ENCODE results near the gene RABGGTA.

RABGGTA gene

DNA sequence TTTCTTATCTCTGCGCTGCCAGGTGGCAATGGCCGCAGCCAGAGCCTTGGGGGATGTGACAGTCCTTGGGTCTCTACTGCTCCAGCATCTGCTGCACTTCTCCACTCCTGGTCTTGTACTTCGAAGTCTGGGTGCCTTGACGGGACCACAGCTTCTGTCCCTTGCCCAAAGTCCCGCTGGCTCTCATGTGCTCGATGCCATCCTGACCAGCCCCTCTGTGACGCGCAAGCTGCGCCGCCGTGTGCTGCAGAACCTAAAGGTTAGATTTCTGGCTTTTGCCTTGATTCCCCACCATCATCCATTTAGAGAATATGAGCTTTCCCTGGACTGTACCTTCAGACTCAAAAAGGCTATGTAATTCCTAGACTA is 32.6 kb upstream of the RABGGTA start:
- Histone ChIP-seq H2AK5ac (ENCODE audit: low read length) (no peak overlapping the region), H3K9ac (ENCODE audit: low read length) (no peak overlapping the region), H3K79me1 (ENCODE audit: low read length) (peaks cover 3% of the 10 kb centered on the region), H3K14ac (ENCODE audit: low read length) (no peak overlapping the region), H4K12ac (ENCODE audit: low read depth, low read length) (no peak overlapping the region), H3K9me3 (ENCODE audit: insufficient read depth, low read depth, low read length) (no peaks in the 10 kb centered on the region), H3K18ac (ENCODE audit: low read length) (no peak overlapping the region), H3K27ac (ENCODE audit: low read depth, low read length) (no peak overlapping the region), H2BK12ac (ENCODE audit: low read length) (no peak overlapping the region), H3K23ac (ENCODE audit: low read length) (no peak overlapping the region), H3K4me2 (ENCODE audit: low read length) (no peak overlapping the region), H3K36me3 (ENCODE audit: control insufficient read depth in 1 of 2, insufficient read depth in 2 of 2, low read length in 2 of 2) (peaks cover 37 to 56% of the 10 kb centered on the region in 2 experiments), H4K91ac (ENCODE audit: low read depth, low read length) (no peak overlapping the region), H3K4ac (ENCODE audit: low read depth, low read length) (no peak overlapping the region), H3K4me1 (ENCODE audit: control insufficient read depth in 1 of 2, insufficient read depth in 2 of 2, low read length in 2 of 2) (peaks cover 6 to 12% of the 10 kb centered on the region in 2 experiments), H3K4me3 (ENCODE audit: low read depth, low read length) (no peak overlapping the region), H3K79me2 (ENCODE audit: control insufficient read depth, insufficient read depth, low read length, poor library complexity) (peaks cover 8% of the 10 kb centered on the region), H2BK120ac (ENCODE audit: insufficient read depth, low read length, poor library complexity) (no peak overlapping the region), H2BK5ac (ENCODE audit: low read depth, low read length, poor library complexity) (no peak overlapping the region), H4K8ac (ENCODE audit: low read depth, low read length) (no peak overlapping the region), H2AFZ (ENCODE audit: insufficient read depth, low read length, poor library complexity) (no peak overlapping the region), H3K27me3 (ENCODE audit: insufficient read depth, low read length) (no peaks in the 10 kb centered on the region)
- DNase-seq = no peak
- WGBS (ENCODE audit: extremely low coverage, insufficient coverage, insufficient read length) = no CpG with 5 or more reads among the region's 11 CpGs

DNA sequence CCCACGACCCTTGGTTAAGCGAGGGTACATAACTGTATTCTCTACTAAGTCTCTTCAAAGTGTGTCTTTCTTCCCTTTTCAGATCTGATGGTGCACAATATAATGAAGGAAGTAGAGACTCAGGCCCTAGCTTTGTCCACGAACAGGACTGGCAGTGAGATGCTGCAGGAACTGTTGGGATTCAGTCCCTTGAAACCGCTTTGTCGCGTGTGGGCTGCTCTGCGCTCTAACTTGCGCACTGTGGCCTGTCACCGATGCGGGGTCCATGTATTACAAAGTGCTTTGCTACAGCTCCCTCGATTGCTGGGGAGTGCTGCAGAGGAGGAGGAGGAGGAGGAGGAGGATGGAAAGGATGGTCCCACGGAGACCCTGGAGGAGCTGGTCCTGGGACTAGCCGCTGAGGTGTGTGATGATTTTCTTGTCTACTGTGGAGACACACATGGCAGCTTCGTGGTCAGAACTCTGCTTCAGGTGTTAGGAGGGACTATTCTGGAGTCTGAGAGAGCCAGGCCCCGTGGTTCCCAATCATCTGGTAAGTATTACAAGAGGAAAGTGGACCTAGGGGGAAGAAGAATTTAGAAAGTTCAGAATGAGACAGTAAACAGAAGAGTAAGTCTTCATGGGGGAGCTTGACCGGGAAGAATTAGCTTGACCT is 29.1 kb upstream of the RABGGTA start:
- peak overlapping the region; percentile 20 for H4K12ac ChIP-seq (ENCODE audit: low read depth, low read length)
- H3K79me1 ChIP-seq (ENCODE audit: low read length) = peaks cover 3% of the 10 kb centered on the region
- peak overlapping the region; percentile 40 for H3K23ac ChIP-seq (ENCODE audit: low read length)
- H2BK120ac ChIP-seq (ENCODE audit: insufficient read depth, low read length, poor library complexity) = no peak overlapping the region
- H2AFZ ChIP-seq (ENCODE audit: insufficient read depth, low read length, poor library complexity) = no peak overlapping the region
- H3K4me3 ChIP-seq (ENCODE audit: low read depth, low read length) = peak overlapping the region; percentile 79
- H3K4me1 ChIP-seq (ENCODE audit: control insufficient read depth in 1 of 2, insufficient read depth in 2 of 2, low read length in 2 of 2) = peaks cover 11 to 14% of the 10 kb centered on the region in 2 experiments
- no peaks in the 10 kb centered on the region for H3K27me3 ChIP-seq (ENCODE audit: insufficient read depth, low read length)
- H3K79me2 ChIP-seq (ENCODE audit: control insufficient read depth, insufficient read depth, low read length, poor library complexity) = peaks cover 9% of the 10 kb centered on the region
- H3K36me3 ChIP-seq (ENCODE audit: control insufficient read depth in 1 of 2, insufficient read depth in 2 of 2, low read length in 2 of 2) = peaks cover 33 to 46% of the 10 kb centered on the region in 2 experiments
- peak overlapping the region; percentile 13 for H3K14ac ChIP-seq (ENCODE audit: low read length)
- no peak overlapping the region for H4K91ac ChIP-seq (ENCODE audit: low read depth, low read length)
- no peak overlapping the region for H2AK5ac ChIP-seq (ENCODE audit: low read length)
- H2BK12ac ChIP-seq (ENCODE audit: low read length) = no peak overlapping the region
- peak overlapping the region; percentile 79 for H3K4me2 ChIP-seq (ENCODE audit: low read length)
- no peak overlapping the region for H3K27ac ChIP-seq (ENCODE audit: low read depth, low read length)
- H3K9ac ChIP-seq (ENCODE audit: low read length) = peak overlapping the region; percentile 83
- H3K9me3 ChIP-seq (ENCODE audit: insufficient read depth, low read depth, low read length) = no peaks in the 10 kb centered on the region
- no peak for DNase-seq
- H3K4ac ChIP-seq (ENCODE audit: low read depth, low read length) = peak overlapping the region; percentile 39
- peak overlapping the region; percentile 62 for H4K8ac ChIP-seq (ENCODE audit: low read depth, low read length)
- peak overlapping the region; percentile 10 for H3K18ac ChIP-seq (ENCODE audit: low read length)
- no CpG with 5 or more reads among the region's 16 CpGs for WGBS (ENCODE audit: extremely low coverage, insufficient coverage, insufficient read length)
- no peak overlapping the region for H2BK5ac ChIP-seq (ENCODE audit: low read depth, low read length, poor library complexity)

DNA sequence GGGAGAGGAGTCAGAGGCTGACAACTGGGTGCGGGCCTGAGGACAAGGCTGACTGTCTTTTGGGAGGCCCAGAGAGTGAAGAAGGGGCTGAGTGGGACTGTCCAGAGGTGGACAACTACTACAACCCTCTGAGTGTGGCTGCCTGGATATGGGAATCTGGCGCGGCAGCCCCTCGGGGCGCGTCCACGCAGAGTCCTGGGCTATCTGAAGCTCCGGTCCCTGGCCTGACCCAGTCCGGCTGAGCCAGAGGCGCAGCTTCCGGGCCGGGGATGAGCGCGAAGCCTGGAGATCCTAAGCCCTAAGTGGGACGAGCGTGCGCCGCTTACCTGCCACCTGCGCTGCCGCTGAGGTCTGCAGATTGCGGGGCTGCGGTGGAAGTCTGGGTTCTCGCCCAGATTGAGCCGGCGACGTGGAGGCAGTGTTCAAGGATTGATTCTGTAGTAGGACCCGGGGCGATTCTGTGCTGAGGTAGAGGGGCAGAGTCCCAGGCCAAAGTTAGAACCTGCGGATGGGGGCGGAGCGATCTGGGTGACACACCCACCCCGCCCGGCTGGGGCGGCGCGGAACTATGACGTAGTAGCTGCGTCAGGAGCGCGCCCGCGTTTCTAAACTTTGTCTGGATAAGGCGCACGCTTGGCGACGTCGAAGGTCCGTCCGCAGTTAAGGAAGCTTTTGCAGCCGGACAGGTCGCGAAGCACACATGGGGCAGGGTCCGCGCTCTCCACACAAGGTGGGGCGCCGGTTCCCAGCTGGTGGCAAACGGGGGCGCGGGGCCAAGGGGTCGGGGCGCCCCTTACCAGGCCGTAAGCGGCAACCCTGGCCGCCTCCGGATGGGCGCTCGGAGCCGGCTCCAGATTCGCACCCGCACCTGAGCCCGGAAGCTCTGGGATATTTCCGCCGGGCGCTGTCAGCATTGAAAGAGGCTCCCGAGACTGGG is 28.1 kb upstream of the RABGGTA start, which contains the start of the genes DHRS1 and NOP9:
TSS of gene DHRS1 (minus strand) at position 526 of the 937 bp plus-strand sequence. CDS start 674 bp downstream, outside the sequence.
TSS of gene NOP9 (plus strand) at position 596 of the 937 bp plus-strand sequence. CDS start at position 701, 105 bp downstream.
- Histone ChIP-seq H2BK5ac (ENCODE audit: low read depth, low read length, poor library complexity) (peak within 1 kb of the TSS; percentile 38), H2AK5ac (ENCODE audit: low read length) (peak within 1 kb of the TSS; percentile 42), H2BK12ac (ENCODE audit: low read length) (no peak within 1 kb of the TSS), H2BK120ac (ENCODE audit: insufficient read depth, low read length, poor library complexity) (no peak within 1 kb of the TSS), H4K8ac (ENCODE audit: low read depth, low read length) (peak within 1 kb of the TSS; percentile 81), H3K79me1 (ENCODE audit: low read length) (peaks cover 3% of the 10 kb centered on the region), H3K14ac (ENCODE audit: low read length) (peak within 1 kb of the TSS; percentile 46), H4K91ac (ENCODE audit: low read depth, low read length) (peak within 1 kb of the TSS; percentile 33), H3K27me3 (ENCODE audit: insufficient read depth, low read length) (no peaks in the 10 kb centered on the region), H3K4me1 (ENCODE audit: control insufficient read depth in 1 of 2, insufficient read depth in 2 of 2, low read length in 2 of 2) (peaks cover 11 to 14% of the 10 kb centered on the region in 2 experiments), H3K36me3 (ENCODE audit: control insufficient read depth in 1 of 2, insufficient read depth in 2 of 2, low read length in 2 of 2) (peaks cover 27 to 40% of the 10 kb centered on the region in 2 experiments), H4K12ac (ENCODE audit: low read depth, low read length) (peak within 1 kb of the TSS; percentile 81), H2AFZ (ENCODE audit: insufficient read depth, low read length, poor library complexity) (peak within 1 kb of the TSS; percentile 93), H3K9me3 (ENCODE audit: insufficient read depth, low read depth, low read length) (no peaks in the 10 kb centered on the region), H3K4ac (ENCODE audit: low read depth, low read length) (peak within 1 kb of the TSS; percentile 39), H3K23ac (ENCODE audit: low read length) (peak within 1 kb of the TSS; percentile 40), H3K18ac (ENCODE audit: low read length) (peak within 1 kb of the TSS; percentile 86), H3K4me2 (ENCODE audit: low read length) (peak within 1 kb of the TSS; percentile 79), H3K9ac (ENCODE audit: low read length) (peak within 1 kb of the TSS; percentile 89), H3K4me3 (ENCODE audit: low read depth, low read length) (peak within 1 kb of the TSS; percentile 84), H3K79me2 (ENCODE audit: control insufficient read depth, insufficient read depth, low read length, poor library complexity) (peaks cover 9% of the 10 kb centered on the region), H3K27ac (ENCODE audit: low read depth, low read length) (peak within 1 kb of the TSS; percentile 47)
- DNase-seq = peak; percentile 91 to 98
- no CpG with 5 or more reads among the region's 75 CpGs for WGBS (ENCODE audit: extremely low coverage, insufficient coverage, insufficient read length)

DNA sequence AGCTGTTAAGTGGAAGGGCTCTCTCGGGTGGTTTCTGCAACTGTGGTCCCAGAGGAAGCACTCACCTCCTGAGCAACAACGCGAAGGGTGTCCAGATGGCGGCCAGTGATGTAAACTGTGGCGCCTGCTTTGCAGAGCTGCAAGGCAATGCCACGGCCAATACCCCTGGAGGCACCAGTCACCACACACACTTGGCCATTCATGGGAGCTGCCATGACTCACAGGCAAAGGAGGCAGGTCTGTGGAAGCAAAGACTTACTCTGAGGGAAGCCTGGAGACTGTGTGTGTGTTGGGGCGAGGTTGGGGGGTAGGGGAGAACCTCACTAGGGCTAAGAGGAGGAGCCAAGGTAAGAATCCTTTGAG is 27.5 kb upstream of the RABGGTA start:
- H3K4me2 ChIP-seq (ENCODE audit: low read length) = peak overlapping the region; percentile 79

More for the DNA sequence above, 27.5 kb upstream of the RABGGTA start:
- Histone ChIP-seq H3K4me1 (ENCODE audit: control insufficient read depth in 1 of 2, insufficient read depth in 2 of 2, low read length in 2 of 2) (peaks cover 11 to 14% of the 10 kb centered on the region in 2 experiments), H3K4ac (ENCODE audit: low read depth, low read length) (peak overlapping the region; percentile 31), H3K23ac (ENCODE audit: low read length) (no peak overlapping the region), H3K9ac (ENCODE audit: low read length) (peak overlapping the region; percentile 89), H4K8ac (ENCODE audit: low read depth, low read length) (peak overlapping the region; percentile 81), H2AK5ac (ENCODE audit: low read length) (peak overlapping the region; percentile 42), H3K36me3 (ENCODE audit: control insufficient read depth in 1 of 2, insufficient read depth in 2 of 2, low read length in 2 of 2) (peaks cover 21 to 34% of the 10 kb centered on the region in 2 experiments), H3K79me2 (ENCODE audit: control insufficient read depth, insufficient read depth, low read length, poor library complexity) (peaks cover 9% of the 10 kb centered on the region), H3K18ac (ENCODE audit: low read length) (peak overlapping the region; percentile 86), H4K12ac (ENCODE audit: low read depth, low read length) (peak overlapping the region; percentile 81), H3K9me3 (ENCODE audit: insufficient read depth, low read depth, low read length) (no peaks in the 10 kb centered on the region), H2BK12ac (ENCODE audit: low read length) (no peak overlapping the region), H3K4me3 (ENCODE audit: low read depth, low read length) (peak overlapping the region; percentile 84), H3K27ac (ENCODE audit: low read depth, low read length) (no peak overlapping the region), H4K91ac (ENCODE audit: low read depth, low read length) (peak overlapping the region; percentile 33), H2BK120ac (ENCODE audit: insufficient read depth, low read length, poor library complexity) (no peak overlapping the region), H2BK5ac (ENCODE audit: low read depth, low read length, poor library complexity) (peak overlapping the region; percentile 38), H3K14ac (ENCODE audit: low read length) (peak overlapping the region; percentile 46), H3K27me3 (ENCODE audit: insufficient read depth, low read length) (no peaks in the 10 kb centered on the region), H2AFZ (ENCODE audit: insufficient read depth, low read length, poor library complexity) (peak overlapping the region; percentile 93), H3K79me1 (ENCODE audit: low read length) (peaks cover 3% of the 10 kb centered on the region)
- DNase-seq = peak; percentile 26 to 50
- WGBS (ENCODE audit: extremely low coverage, insufficient coverage, insufficient read length) = no CpG with 5 or more reads among the region's 7 CpGs
